Activated CD4-positive, alpha-beta T cell treated with anti-CD3 and anti-CD28 coated beads, Interleukin-2, amount 10 ng/mL, durations not matched to agents 7 days and 5 days (primary cell): ENCODE measurements around the gene H2BK1. TPM values are rescaled to one million over a fixed set of nuclear protein-coding genes. Genes with fewer than 3 reads are reported as not detected.

Experiments
- CTCF ChIA-PET: fragments of 350-600 bp; sonication (Branson Sonifier 250); formaldehyde crosslinking; loops from one replicate; lab custom pipeline; 2021; ENCODE audit warnings: antibody characterized with exemption; lab: Charles Lee
- POLR2A ChIA-PET: fragments of 350-600 bp; sonication (Branson Sonifier 250); formaldehyde crosslinking; loops from one replicate; lab custom pipeline; 2021; ENCODE audit warnings: antibody characterized with exemption; lab: Charles Lee
- DNase-seq: peaks from one replicate; pipeline ENCODE4 v3.0.0-alpha.2; 2020
- H3K27ac Mint-ChIP-seq: one replicate; pipeline ENCODE4 v1.8.0; 2021; ENCODE audit warnings: mild to moderate bottlenecking, moderate library complexity, mixed read lengths
- H3K27me3 Mint-ChIP-seq: one replicate; pipeline ENCODE4 v1.8.0; 2021; ENCODE audit warnings: mixed read lengths
- H3K36me3 Mint-ChIP-seq: one replicate; pipeline ENCODE4 v1.8.0; 2021; ENCODE audit warnings: low read depth, mixed read lengths
- H3K4me1 Mint-ChIP-seq: one replicate; pipeline ENCODE4 v1.8.0; 2021; ENCODE audit warnings: mixed read lengths
- H3K4me3 Mint-ChIP-seq: one replicate; pipeline ENCODE4 v1.8.0; 2021; ENCODE audit warnings: mild to moderate bottlenecking, moderate library complexity, mixed read lengths
- H3K9me3 Mint-ChIP-seq: one replicate; pipeline ENCODE4 v1.8.0; 2021; ENCODE audit warnings: mixed read lengths
- total RNA-seq, 2 experiments: library from RNA; stranded (reverse); gene quantifications; one replicate each; pipeline ENCODE4 v1.2.3, GENCODE V29; 2021

The H2BK1 gene
- total RNA-seq, 2 experiments from 2014 or later, result not detected

- Mint-ChIP-seq H3K36me3 (peaks cover 4% of the 10 kb centered on the region), H3K4me3 (peak overlapping the region; percentile 67), H3K27ac (peak overlapping the region; percentile 98), H3K27me3 (peaks cover 28% of the 10 kb centered on the region), H3K4me1 (peaks cover 36% of the 10 kb centered on the region), H3K9me3 (no peaks in the 10 kb centered on the region)
- CTCF ChIA-PET, result interaction anchor here (0.5 to 4.7 kb wide), 8 partner anchors 9 to 128 kb away, joined by 3 to 40 read pairs (median 10); partner anchors contain the start of genes ABCF2 and CHPF2
- DNase-seq, result no peak
- POLR2A ChIA-PET, result no interaction called here
Observed at GRCh38 chr7:151243045-151243349, 32.7 kb upstream of the H2BK1 start.

- H3K27me3 Mint-ChIP-seq, result peaks cover 23% of the 10 kb centered on the region
- DNase-seq, result no peak
- no peak overlapping the region for H3K4me3 Mint-ChIP-seq
- CTCF ChIA-PET, result interaction anchor here (1.3 to 4.7 kb wide), 5 partner anchors 9 to 119 kb away, joined by 3 to 40 read pairs (median 26); partner anchors contain the start of genes ABCF2 and CHPF2
- POLR2A ChIA-PET, result no interaction called here
- H3K4me1 Mint-ChIP-seq, result peaks cover 33% of the 10 kb centered on the region
- no peaks in the 10 kb centered on the region for H3K9me3 Mint-ChIP-seq
- peaks cover 4% of the 10 kb centered on the region for H3K36me3 Mint-ChIP-seq
- H3K27ac Mint-ChIP-seq, result peak overlapping the region; percentile 98
Observed at GRCh38 chr7:151242159-151243044, 32.1 kb upstream of the H2BK1 start.

- peaks cover 33% of the 10 kb centered on the region for H3K4me1 Mint-ChIP-seq
- no peak overlapping the region for H3K27ac Mint-ChIP-seq
Observed at GRCh38 chr7:151241755-151242096, 31.4 kb upstream of the H2BK1 start.

GRCh38 chr7:151240942-151241754 is 30.9 kb upstream of the H2BK1 start:
- no peak for DNase-seq
- Mint-ChIP-seq H3K4me3 (no peak overlapping the region), H3K27me3 (peaks cover 10% of the 10 kb centered on the region), H3K4me1 (peaks cover 31% of the 10 kb centered on the region), H3K9me3 (no peaks in the 10 kb centered on the region), H3K27ac (no peak overlapping the region), H3K36me3 (peaks cover 8% of the 10 kb centered on the region)
- ChIA-PET POLR2A (no interaction called here), CTCF (interaction anchor here (1.3 to 4.7 kb wide), 2 partner anchors 14 to 117 kb away, joined by 3 to 26 read pairs; partner anchors contain the start of gene ABCF2)

More at GRCh38 chr7:151241755-151242096, 31.4 kb upstream of the H2BK1 start:
- H3K27me3 Mint-ChIP-seq, result peaks cover 16% of the 10 kb centered on the region
- no peak overlapping the region for H3K4me3 Mint-ChIP-seq
- ChIA-PET CTCF (interaction anchor here (1.3 to 4.7 kb wide), 3 partner anchors 8 to 118 kb away, joined by 3 to 32 read pairs (median 26); partner anchors contain the start of genes ABCF2 and CHPF2), POLR2A (no interaction called here)
- H3K36me3 Mint-ChIP-seq, result peaks cover 4% of the 10 kb centered on the region
- DNase-seq, result no peak
- H3K9me3 Mint-ChIP-seq, result no peaks in the 10 kb centered on the region

GRCh38 chr7:151240536-151240935 is 30.2 kb upstream of the H2BK1 start:
- Mint-ChIP-seq H3K9me3 (no peaks in the 10 kb centered on the region), H3K4me3 (no peak overlapping the region), H3K4me1 (peaks cover 27% of the 10 kb centered on the region), H3K27me3 (peaks cover 5% of the 10 kb centered on the region), H3K27ac (no peak overlapping the region), H3K36me3 (peaks cover 10% of the 10 kb centered on the region)
- no peak for DNase-seq
- ChIA-PET POLR2A (no interaction called here), CTCF (no interaction called here)

GRCh38 chr7:151239837-151240459 is 29.7 kb upstream of the H2BK1 start:
- peaks cover 25% of the 10 kb centered on the region for H3K4me1 Mint-ChIP-seq
- no peak overlapping the region for H3K4me3 Mint-ChIP-seq
- POLR2A ChIA-PET, result no interaction called here
- no peaks in the 10 kb centered on the region for H3K9me3 Mint-ChIP-seq
- peaks cover 16% of the 10 kb centered on the region for H3K36me3 Mint-ChIP-seq
- H3K27ac Mint-ChIP-seq, result no peak overlapping the region
- peaks cover 4% of the 10 kb centered on the region for H3K27me3 Mint-ChIP-seq
- DNase-seq, result no peak
- CTCF ChIA-PET, result no interaction called here

- Mint-ChIP-seq H3K9me3 (no peaks in the 10 kb centered on the region), H3K27ac (peak overlapping the region; percentile 60), H3K36me3 (peaks cover 16% of the 10 kb centered on the region), H3K4me1 (peaks cover 23% of the 10 kb centered on the region), H3K4me3 (no peak overlapping the region), H3K27me3 (no peaks in the 10 kb centered on the region)
- ChIA-PET POLR2A (no interaction called here), CTCF (no interaction called here)
- no peak for DNase-seq
Observed at GRCh38 chr7:151238924-151239836, 28.9 kb upstream of the H2BK1 start.

- H3K4me1 Mint-ChIP-seq, result peaks cover 22% of the 10 kb centered on the region
- no peaks in the 10 kb centered on the region for H3K27me3 Mint-ChIP-seq
- no peak for DNase-seq
- ChIA-PET POLR2A (no interaction called here), CTCF (no interaction called here)
- H3K36me3 Mint-ChIP-seq, result peaks cover 16% of the 10 kb centered on the region
- no peaks in the 10 kb centered on the region for H3K9me3 Mint-ChIP-seq
- H3K4me3 Mint-ChIP-seq, result no peak overlapping the region
- no peak overlapping the region for H3K27ac Mint-ChIP-seq
Observed at GRCh38 chr7:151238190-151238810, 28.0 kb upstream of the H2BK1 start.

GRCh38 chr7:151237244-151238189 is 27.2 kb upstream of the H2BK1 start:
- no peaks in the 10 kb centered on the region for H3K27me3 Mint-ChIP-seq
- DNase-seq, result no peak
- peaks cover 15% of the 10 kb centered on the region for H3K4me1 Mint-ChIP-seq
- H3K27ac Mint-ChIP-seq, result no peak overlapping the region
- H3K36me3 Mint-ChIP-seq, result peaks cover 18% of the 10 kb centered on the region
- ChIA-PET CTCF (interaction anchor here (1.5 kb wide), 1 partner anchor 78 kb away, joined by 3 read pairs; no protein-coding TSS in a partner anchor), POLR2A (no interaction called here)
- H3K9me3 Mint-ChIP-seq, result no peaks in the 10 kb centered on the region
- H3K4me3 Mint-ChIP-seq, result no peak overlapping the region

- POLR2A ChIA-PET, result no interaction called here
- Mint-ChIP-seq H3K9me3 (no peaks in the 10 kb centered on the region), H3K27me3 (no peaks in the 10 kb centered on the region), H3K4me3 (no peak overlapping the region), H3K36me3 (peaks cover 18% of the 10 kb centered on the region), H3K27ac (no peak overlapping the region), H3K4me1 (peaks cover 23% of the 10 kb centered on the region)
- CTCF ChIA-PET, result interaction anchor here (0.8 to 1.5 kb wide), 4 partner anchors 8 to 80 kb away, joined by 3 read pairs; partner anchors contain the start of gene ABCF2
- no peak for DNase-seq
Observed at GRCh38 chr7:151236406-151236805, 26.1 kb upstream of the H2BK1 start.
